ENCODE measurements around the gene CLNS1A. TPM values are rescaled to one million over a fixed set of nuclear protein-coding genes. Genes with fewer than 3 reads are reported as not detected.

CLNS1A gene
- total RNA-seq, 1 experiment from 2014 or later = 151 TPM

DNA sequence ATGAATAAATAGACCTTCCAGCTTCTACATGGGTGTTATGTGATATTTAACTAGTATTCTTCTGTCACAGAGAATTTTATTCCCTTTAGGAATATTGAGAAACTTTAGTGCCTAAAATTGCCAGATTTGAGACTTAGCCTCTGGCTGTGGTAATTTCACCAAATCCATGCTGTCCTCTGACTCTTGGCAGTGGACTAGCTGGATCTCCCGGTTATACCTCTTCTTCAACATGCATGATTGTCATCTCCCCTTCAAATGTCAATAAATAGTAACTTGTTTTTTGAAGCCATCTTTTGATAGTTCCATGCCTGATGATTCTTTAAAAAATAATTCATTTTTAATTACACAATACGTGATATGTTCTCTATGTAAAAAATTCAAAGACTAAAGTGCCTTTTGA is 39.4 kb downstream of the CLNS1A start:
- CTCF ChIA-PET = interaction anchor here (1.1 kb wide), 1 partner anchor 402 kb away, joined by 3 read pairs; no protein-coding TSS in a partner anchor

GRCh38 chr11:77596626-77597025 is 41.0 kb downstream of the CLNS1A start:
- Histone ChIP-seq H3K79me2 (ENCODE audit: insufficient read depth, low read length) (no peaks in the 10 kb centered on the region), H3K36me3 (ENCODE audit: control insufficient read depth in 1 of 2, insufficient read depth in 2 of 2, low read length in 2 of 2) (no peaks in the 10 kb centered on the region), H3K9me3 (ENCODE audit: control insufficient read depth in 1 of 2, insufficient read depth in 1 of 2, low read depth in 1 of 2, low read length in 2 of 2) (no peaks in the 10 kb centered on the region), H3K9me2 (ENCODE audit: insufficient read depth) (no peaks in the 10 kb centered on the region), H3K4me1 (ENCODE audit: control insufficient read depth in 1 of 2, insufficient read depth in 2 of 2, low read length in 2 of 2) (no peaks in the 10 kb centered on the region), H2AFZ (ENCODE audit: low read depth, low read length, poor library complexity, severe bottlenecking) (no peak overlapping the region), H3K27ac (ENCODE audit: low read depth, low read length) (no peak overlapping the region), H3K4me2 (ENCODE audit: low read length) (no peak overlapping the region), H4K20me1 (ENCODE audit: insufficient read depth) (no peaks in the 10 kb centered on the region), H3K27me3 (ENCODE audit: insufficient read depth, low read length) (no peaks in the 10 kb centered on the region), H3K9ac (ENCODE audit: low read length) (no peak overlapping the region), H3K4me3 (replicated peaks in 1 of 2; ENCODE audit: low read depth in 1 of 2, low read length in 2 of 2) (no peak overlapping the region)
- ChIA-PET CTCF (no interaction called here), POLR2A (no interaction called here), RAD21 (ENCODE audit: low non-redundant PET in 1 of 2, low total read pairs in 2 of 2, uncharacterized antibody in 2 of 2, unreplicated experiment in 2 of 2) (no interaction called here)
- intact Hi-C loops (cut with micrococcal nuclease) = no loop called here
- BruUV-seq (replicated peaks) = no TSS peak
- ATAC-seq (no peak), DNase-seq (ENCODE audit: low read depth, low spot score) (no peak)
- TF ChIP-seq, protein P1, sequence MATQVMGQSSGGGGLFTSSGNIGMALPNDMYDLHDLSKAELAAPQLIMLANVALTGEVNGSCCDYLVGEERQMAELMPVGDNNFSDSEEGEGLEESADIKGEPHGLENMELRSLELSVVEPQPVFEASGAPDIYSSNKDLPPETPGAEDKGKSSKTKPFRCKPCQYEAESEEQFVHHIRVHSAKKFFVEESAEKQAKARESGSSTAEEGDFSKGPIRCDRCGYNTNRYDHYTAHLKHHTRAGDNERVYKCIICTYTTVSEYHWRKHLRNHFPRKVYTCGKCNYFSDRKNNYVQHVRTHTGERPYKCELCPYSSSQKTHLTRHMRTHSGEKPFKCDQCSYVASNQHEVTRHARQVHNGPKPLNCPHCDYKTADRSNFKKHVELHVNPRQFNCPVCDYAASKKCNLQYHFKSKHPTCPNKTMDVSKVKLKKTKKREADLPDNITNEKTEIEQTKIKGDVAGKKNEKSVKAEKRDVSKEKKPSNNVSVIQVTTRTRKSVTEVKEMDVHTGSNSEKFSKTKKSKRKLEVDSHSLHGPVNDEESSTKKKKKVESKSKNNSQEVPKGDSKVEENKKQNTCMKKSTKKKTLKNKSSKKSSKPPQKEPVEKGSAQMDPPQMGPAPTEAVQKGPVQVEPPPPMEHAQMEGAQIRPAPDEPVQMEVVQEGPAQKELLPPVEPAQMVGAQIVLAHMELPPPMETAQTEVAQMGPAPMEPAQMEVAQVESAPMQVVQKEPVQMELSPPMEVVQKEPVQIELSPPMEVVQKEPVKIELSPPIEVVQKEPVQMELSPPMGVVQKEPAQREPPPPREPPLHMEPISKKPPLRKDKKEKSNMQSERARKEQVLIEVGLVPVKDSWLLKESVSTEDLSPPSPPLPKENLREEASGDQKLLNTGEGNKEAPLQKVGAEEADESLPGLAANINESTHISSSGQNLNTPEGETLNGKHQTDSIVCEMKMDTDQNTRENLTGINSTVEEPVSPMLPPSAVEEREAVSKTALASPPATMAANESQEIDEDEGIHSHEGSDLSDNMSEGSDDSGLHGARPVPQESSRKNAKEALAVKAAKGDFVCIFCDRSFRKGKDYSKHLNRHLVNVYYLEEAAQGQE (IDR thresholded peaks at IDR 0.05; ENCODE audit: low read depth) = no peak
- TF ChIP-seq EGR1 (IDR thresholded peaks at IDR 0.05; ENCODE audit: low read depth) (no peak), POLR2AphosphoS5 (IDR thresholded peaks at IDR 0.05; ENCODE audit: low read depth, low read length) (no peak), ZNF274 (IDR thresholded peaks at IDR 0.05; ENCODE audit: low read depth, low read length) (no peak), FOSL1 (IDR thresholded peaks at IDR 0.05; ENCODE audit: low read depth) (no peak), ATF3 (IDR thresholded peaks at IDR 0.05) (no peak), SIN3A (IDR thresholded peaks at IDR 0.05; ENCODE audit: low read depth) (no peak), EZH2 (IDR thresholded peaks at IDR 0.05) (no peak), ZFX (IDR thresholded peaks at IDR 0.05) (no peak), SRF (IDR thresholded peaks at IDR 0.05; ENCODE audit: low read depth) (no peak), YY1 (IDR thresholded peaks at IDR 0.05; ENCODE audit: extremely low read depth, insufficient replicate concordance, low read depth, low read length) (no peak), TCF7L2 (IDR thresholded peaks at IDR 0.05; ENCODE audit: borderline replicate concordance, extremely low read depth, insufficient read depth, insufficient read length) (no peak)
- TF ChIP-seq, protein P2, sequence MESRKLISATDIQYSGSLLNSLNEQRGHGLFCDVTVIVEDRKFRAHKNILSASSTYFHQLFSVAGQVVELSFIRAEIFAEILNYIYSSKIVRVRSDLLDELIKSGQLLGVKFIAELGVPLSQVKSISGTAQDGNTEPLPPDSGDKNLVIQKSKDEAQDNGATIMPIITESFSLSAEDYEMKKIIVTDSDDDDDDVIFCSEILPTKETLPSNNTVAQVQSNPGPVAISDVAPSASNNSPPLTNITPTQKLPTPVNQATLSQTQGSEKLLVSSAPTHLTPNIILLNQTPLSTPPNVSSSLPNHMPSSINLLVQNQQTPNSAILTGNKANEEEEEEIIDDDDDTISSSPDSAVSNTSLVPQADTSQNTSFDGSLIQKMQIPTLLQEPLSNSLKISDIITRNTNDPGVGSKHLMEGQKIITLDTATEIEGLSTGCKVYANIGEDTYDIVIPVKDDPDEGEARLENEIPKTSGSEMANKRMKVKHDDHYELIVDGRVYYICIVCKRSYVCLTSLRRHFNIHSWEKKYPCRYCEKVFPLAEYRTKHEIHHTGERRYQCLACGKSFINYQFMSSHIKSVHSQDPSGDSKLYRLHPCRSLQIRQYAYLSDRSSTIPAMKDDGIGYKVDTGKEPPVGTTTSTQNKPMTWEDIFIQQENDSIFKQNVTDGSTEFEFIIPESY (IDR thresholded peaks at IDR 0.05; ENCODE audit: extremely low read depth, insufficient replicate concordance, low read length) = no peak

More for the DNA sequence above, 39.4 kb downstream of the CLNS1A start:
- Histone ChIP-seq H3K9ac (ENCODE audit: low read length) (no peak overlapping the region), H3K27me3 (ENCODE audit: insufficient read depth, low read length) (no peaks in the 10 kb centered on the region), H3K79me2 (ENCODE audit: insufficient read depth, low read length) (no peaks in the 10 kb centered on the region), H3K36me3 (ENCODE audit: control insufficient read depth in 1 of 2, insufficient read depth in 2 of 2, low read length in 2 of 2) (no peaks in the 10 kb centered on the region), H3K4me3 (replicated peaks in 1 of 2; ENCODE audit: low read depth in 1 of 2, low read length in 2 of 2) (no peak overlapping the region), H3K9me2 (ENCODE audit: insufficient read depth) (no peaks in the 10 kb centered on the region), H3K27ac (ENCODE audit: low read depth, low read length) (no peak overlapping the region), H3K9me3 (ENCODE audit: control insufficient read depth in 1 of 2, insufficient read depth in 1 of 2, low read depth in 1 of 2, low read length in 2 of 2) (no peaks in the 10 kb centered on the region), H2AFZ (ENCODE audit: low read depth, low read length, poor library complexity, severe bottlenecking) (no peak overlapping the region), H4K20me1 (ENCODE audit: insufficient read depth) (no peaks in the 10 kb centered on the region), H3K4me1 (ENCODE audit: control insufficient read depth in 1 of 2, insufficient read depth in 2 of 2, low read length in 2 of 2) (peaks cover 6 to 14% of the 10 kb centered on the region in 2 experiments; a peak in 3 of 4 replicates), H3K4me2 (ENCODE audit: low read length) (no peak overlapping the region)
- BruUV-seq (replicated peaks) = no TSS peak
- intact Hi-C loops (cut with micrococcal nuclease) = no loop called here
- DNase-seq (ENCODE audit: low read depth, low spot score) = no peak
- no peak for TF ChIP-seq ZFX (IDR thresholded peaks at IDR 0.05)
- no peak for TF ChIP-seq CEBPB (IDR thresholded peaks at IDR 0.05; ENCODE audit: low read depth)
- TF ChIP-seq POLR2AphosphoS5 (IDR thresholded peaks at IDR 0.05; ENCODE audit: low read depth, low read length) = no peak
- TF ChIP-seq YY1 (IDR thresholded peaks at IDR 0.05; ENCODE audit: extremely low read depth, insufficient replicate concordance, low read depth, low read length) = no peak
- TF ChIP-seq, protein P3, sequence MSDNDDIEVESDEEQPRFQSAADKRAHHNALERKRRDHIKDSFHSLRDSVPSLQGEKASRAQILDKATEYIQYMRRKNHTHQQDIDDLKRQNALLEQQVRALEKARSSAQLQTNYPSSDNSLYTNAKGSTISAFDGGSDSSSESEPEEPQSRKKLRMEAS (IDR thresholded peaks at IDR 0.05) = no peak
- ATAC-seq = no peak
- ChIA-PET POLR2A (no interaction called here), RAD21 (ENCODE audit: low non-redundant PET in 1 of 2, low total read pairs in 2 of 2, uncharacterized antibody in 2 of 2, unreplicated experiment in 2 of 2) (no interaction called here)

All from HCT116 (cell line).